Thymus (tissue), 11 donors: ENCODE results near the gene TCP11L2. TPM values are rescaled to one million over a fixed set of nuclear protein-coding genes. Genes with fewer than 3 reads are reported as not detected.

Experiments used
- DNase-seq, 9 donors: peaks; one replicate each; pipeline ENCODE4 v3.0.0-alpha.2; 2013; ENCODE audit warnings: low spot score in 9 of 9, low read depth in 6 of 9, missing footprints in 1 of 9
- H3K27ac ChIP-seq, 2 donors: one replicate each; pipeline ENCODE4 v1.5.1; 2013; ENCODE audit warnings: control low read depth in 1 of 2, low read depth in 1 of 2, low read length in 1 of 2, mild to moderate bottlenecking in 1 of 2, moderate library complexity in 1 of 2
- H3K27me3 ChIP-seq, 2 donors: one replicate each; pipeline ENCODE4 v1.5.1; 2013; ENCODE audit warnings: low read length in 1 of 2; ENCODE audit not compliant: control insufficient read depth in 2 of 2, insufficient read depth in 1 of 2
- H3K36me3 ChIP-seq, 2 donors: one replicate each; pipeline ENCODE4 v1.5.1; 2013; ENCODE audit warnings: low read length in 1 of 2, mild to moderate bottlenecking in 1 of 2, moderate library complexity in 1 of 2; ENCODE audit not compliant: control insufficient read depth in 2 of 2, insufficient read depth in 2 of 2
- H3K4me1 ChIP-seq, 2 donors: one replicate each; pipeline ENCODE4 v1.5.1; 2013; ENCODE audit warnings: low read length in 2 of 2; ENCODE audit not compliant: control insufficient read depth in 2 of 2, insufficient read depth in 2 of 2
- H3K4me3 ChIP-seq, 2 donors: one replicate each; pipeline ENCODE4 v1.5.1; 2013; ENCODE audit warnings: low read length in 2 of 2, control low read depth in 1 of 2, mild to moderate bottlenecking in 1 of 2
- H3K9me3 ChIP-seq, 2 donors: one replicate each; pipeline ENCODE4 v1.5.1; 2013; ENCODE audit warnings: low read length in 1 of 2, mild to moderate bottlenecking in 1 of 2; ENCODE audit not compliant: control insufficient read depth in 2 of 2, insufficient read depth in 1 of 2
- WGBS: extraction: QIAGEN DNeasy Blood & Tissue Kit; methylation state at CpG from one replicate; pipeline ENCODE4 v1.1.7; 2013; 5-methylcytosine and 5-hydroxymethylcytosine counted together
- polyA plus RNA-seq: library from polyadenylated mRNA; stranded (reverse); fragments of 200-250 nt; gene quantifications from one replicate; pipeline ENCODE4 v1.2.3, GENCODE V29; 2013
- total RNA-seq: library from RNA; stranded (reverse); fragments of 120-200 nt; gene quantifications from one replicate; pipeline ENCODE4 v1.2.4, GENCODE V29; 2013
- donor health status: healthy.

TCP11L2 gene
- total and polyA plus RNA-seq, 2 donors, result 5.9 to 18.3 TPM

GRCh38 chr12:106269150-106269771 lies 33.3 kb upstream of the TCP11L2 start:
- H3K36me3 ChIP-seq, result no peaks in the 10 kb centered on the region
- WGBS, result 61% methylated on average over 7 of the region's 7 CpGs
- H3K9me3 ChIP-seq, result no peaks in the 10 kb centered on the region
- no peaks in the 10 kb centered on the region for H3K4me1 ChIP-seq
- no peak for DNase-seq
- no peak overlapping the region for H3K27ac ChIP-seq
- H3K27me3 ChIP-seq, result no peaks in the 10 kb centered on the region
- H3K4me3 ChIP-seq, result no peak overlapping the region

- Histone ChIP-seq H3K4me1 (peaks cover 0 to 3% of the 10 kb centered on the region in 2 donors), H3K4me3 (no peak overlapping the region), H3K9me3 (no peaks in the 10 kb centered on the region), H3K36me3 (no peaks in the 10 kb centered on the region), H3K27me3 (no peaks in the 10 kb centered on the region), H3K27ac (no peak overlapping the region)
- DNase-seq, result no peak
- WGBS, result 77% methylated on average over 5 of the region's 5 CpGs
These were observed 30.7 kb upstream of the TCP11L2 start for GRCh38 chr12:106271575-106272505.

- 98% methylated on average over 6 of the region's 6 CpGs for WGBS
- H3K27me3 ChIP-seq, result no peaks in the 10 kb centered on the region
These were observed 29.0 kb upstream of the TCP11L2 start for GRCh38 chr12:106273491-106273890.

DNA sequence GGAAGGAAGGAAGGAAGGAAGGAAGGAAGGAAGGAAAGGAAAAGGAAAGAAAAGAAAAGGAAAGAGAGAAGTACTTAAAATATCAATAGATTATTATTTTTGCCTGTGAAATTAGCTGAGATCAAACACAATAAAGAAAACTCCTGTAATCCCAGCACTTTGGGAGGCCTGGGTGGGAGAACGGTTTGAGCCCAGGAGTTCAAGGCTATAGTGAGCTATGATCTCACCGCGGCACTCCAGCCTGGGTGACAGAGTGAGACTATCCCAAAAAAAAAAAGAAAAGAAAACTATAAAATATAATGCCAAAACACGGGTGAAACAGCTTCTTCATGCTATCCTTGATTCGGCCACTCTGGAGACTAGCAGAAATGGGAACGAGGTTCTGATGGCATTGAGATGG lies 28.5 kb upstream of the TCP11L2 start:
- Histone ChIP-seq H3K27me3 (no peaks in the 10 kb centered on the region), H3K4me1 (peaks cover 0 to 3% of the 10 kb centered on the region in 2 donors), H3K36me3 (no peaks in the 10 kb centered on the region), H3K4me3 (no peak overlapping the region), H3K9me3 (no peaks in the 10 kb centered on the region), H3K27ac (no peak overlapping the region)
- WGBS, result 96% methylated on average over 6 of the region's 6 CpGs
- DNase-seq, result no peak

More at GRCh38 chr12:106273491-106273890, 29.0 kb upstream of the TCP11L2 start:
- DNase-seq, result no peak
- no peaks in the 10 kb centered on the region for H3K36me3 ChIP-seq
- H3K9me3 ChIP-seq, result no peaks in the 10 kb centered on the region
- no peak overlapping the region for H3K27ac ChIP-seq
- H3K4me1 ChIP-seq, result peaks cover 0 to 3% of the 10 kb centered on the region in 2 donors
- H3K4me3 ChIP-seq, result no peak overlapping the region

DNA sequence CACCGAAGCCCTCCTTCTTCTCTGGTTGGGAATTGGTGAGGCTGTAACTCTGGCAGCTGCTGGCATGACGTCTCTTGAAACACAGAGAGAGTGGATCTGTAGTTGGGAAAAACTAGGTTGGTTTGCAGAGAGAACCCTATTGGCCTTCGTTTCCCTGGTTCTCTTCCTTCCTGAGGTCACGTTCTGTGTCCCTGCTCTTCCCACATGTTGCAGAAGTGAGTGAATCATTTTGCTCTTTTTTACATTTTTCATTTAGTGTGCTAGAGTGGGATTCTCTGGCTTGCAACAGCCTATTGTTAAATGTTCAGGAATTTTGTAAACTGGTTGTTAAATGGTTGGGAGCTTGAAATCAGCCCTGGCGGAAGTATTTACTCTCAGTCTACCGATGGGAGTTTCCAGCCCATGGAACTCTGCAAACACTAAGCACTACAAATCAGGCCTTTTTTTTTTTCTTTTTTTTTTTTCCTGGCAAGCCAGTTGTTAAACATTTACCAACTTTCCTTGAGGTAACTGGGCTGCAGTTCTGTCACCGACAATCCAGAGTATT lies 27.9 kb upstream of the TCP11L2 start:
- DNase-seq, result no peak
- Histone ChIP-seq H3K9me3 (no peaks in the 10 kb centered on the region), H3K27me3 (no peaks in the 10 kb centered on the region), H3K36me3 (no peaks in the 10 kb centered on the region), H3K4me3 (no peak overlapping the region), H3K4me1 (peaks cover 0 to 3% of the 10 kb centered on the region in 2 donors), H3K27ac (no peak overlapping the region)
- 94% methylated on average over 7 of the region's 7 CpGs for WGBS

- 94% methylated on average over 9 of the region's 9 CpGs for WGBS
These were observed 27.1 kb upstream of the TCP11L2 start for GRCh38 chr12:106275458-106275857.

DNA sequence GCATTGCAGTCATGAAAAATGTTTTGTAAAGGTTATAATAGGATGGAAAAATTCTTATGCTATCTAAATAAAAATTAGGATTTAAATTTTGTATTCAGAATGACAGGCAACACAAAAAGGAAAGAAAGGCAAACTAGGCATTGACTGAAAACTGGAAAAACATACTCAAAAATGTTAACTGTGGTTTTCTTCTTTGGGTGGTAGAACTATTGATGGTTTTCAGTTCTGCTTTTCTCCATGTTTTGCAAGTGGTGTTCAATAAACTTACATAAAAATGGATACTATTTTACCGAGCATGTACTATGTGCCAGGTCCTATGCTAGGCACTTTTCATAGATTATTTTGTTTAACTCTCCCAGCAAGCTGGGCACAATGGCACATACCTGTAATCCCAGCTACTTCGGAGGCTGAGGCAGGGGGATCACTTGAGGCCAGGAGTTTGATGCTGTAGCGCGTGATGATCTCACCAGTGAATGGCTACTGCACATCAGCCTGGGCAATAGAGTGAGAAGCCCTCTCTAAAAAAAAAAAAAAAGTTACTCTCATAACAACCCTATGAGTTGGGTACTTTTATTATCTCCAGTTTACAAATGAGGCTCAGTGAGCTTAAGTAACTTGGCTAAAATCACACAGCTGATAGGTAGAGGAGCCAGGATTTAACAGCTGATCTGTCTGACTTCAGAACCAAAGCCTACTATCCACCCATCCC lies 26.3 kb upstream of the TCP11L2 start:
- H3K27ac ChIP-seq, result no peak overlapping the region
- WGBS, result 97% methylated on average over 4 of the region's 4 CpGs
- no peak for DNase-seq
- H3K9me3 ChIP-seq, result no peaks in the 10 kb centered on the region
- no peaks in the 10 kb centered on the region for H3K36me3 ChIP-seq
- H3K4me3 ChIP-seq, result no peak overlapping the region
- no peaks in the 10 kb centered on the region for H3K27me3 ChIP-seq
- peaks cover 0 to 3% of the 10 kb centered on the region in 2 donors for H3K4me1 ChIP-seq

More at GRCh38 chr12:106275458-106275857, 27.1 kb upstream of the TCP11L2 start:
- Histone ChIP-seq H3K9me3 (no peaks in the 10 kb centered on the region), H3K36me3 (no peaks in the 10 kb centered on the region), H3K27ac (no peak overlapping the region), H3K4me1 (peaks cover 0 to 3% of the 10 kb centered on the region in 2 donors), H3K4me3 (no peak overlapping the region), H3K27me3 (no peaks in the 10 kb centered on the region)
- DNase-seq, result no peak

- no peak for DNase-seq
- WGBS, result 92% methylated on average over 4 of the region's 4 CpGs
- Histone ChIP-seq H3K4me3 (no peak overlapping the region), H3K4me1 (peaks cover 0 to 3% of the 10 kb centered on the region in 2 donors), H3K27me3 (peaks cover 0 to 6% of the 10 kb centered on the region in 2 donors), H3K9me3 (peaks cover 0 to 1% of the 10 kb centered on the region in 2 donors), H3K36me3 (no peaks in the 10 kb centered on the region), H3K27ac (no peak overlapping the region)
These were observed 22.4 kb upstream of the TCP11L2 start for GRCh38 chr12:106280106-106280505.
